HG02642 (cell line): ENCODE results near the gene TNFAIP6.
"Not testable (repeated sequence)": the region's sequence is repeated elsewhere in the genome, so short reads cannot be mapped to it uniquely, and the experiment has no call there.

ENCODE experiments used
- ATAC-seq: cut with Tn5 transposase; IDR thresholded peaks from one replicate; pipeline ENCODE4 v1.9.1; 2021; ENCODE audit warnings: mild to moderate bottlenecking; ENCODE audit not compliant: unreplicated experiment, poor library complexity

TNFAIP6 gene

GRCh38 chr2:151409601-151410484 is 52.5 kb downstream of the TNFAIP6 start, which contains the start of gene RIF1:
Gene RIF1, plus strand, starts transcription at chr2:151409902. Its CDS starts 522 bp downstream, at chr2:151410424.
- ATAC-seq = peak; percentile 95

GRCh38 chr2:151410485-151410834 is 53.1 kb downstream of the TNFAIP6 start:
- peak; percentile 42 for ATAC-seq

GRCh38 chr2:151417650-151418049 is 60.3 kb downstream of the TNFAIP6 start:
- ATAC-seq = no peak

GRCh38 chr2:151421681-151422080 is 64.3 kb downstream of the TNFAIP6 start:
- ATAC-seq = not testable (repeated sequence)

GRCh38 chr2:151422917-151423439 is 65.6 kb downstream of the TNFAIP6 start:
- ATAC-seq = peak; percentile 80

- ATAC-seq = no peak
Observed at GRCh38 chr2:151423760-151424159, 66.4 kb downstream of the TNFAIP6 start.
